ENCODE data around the gene NPM3. TPM values are rescaled to one million over a fixed set of nuclear protein-coding genes. Genes with fewer than 3 reads are reported as not detected.

Gene NPM3
- total RNA-seq, 3 donors from 2014 or later = 37.3 to 61.0 (median 43.9) TPM

- Histone ChIP-seq H3K27me3 (no peaks in the 10 kb centered on the region), H3K4me1 (no peaks in the 10 kb centered on the region), H3K36me3 (no peaks in the 10 kb centered on the region), H3K4me3 (no peak overlapping the region), H3K27ac (no peak overlapping the region), H3K9me3 (no peaks in the 10 kb centered on the region)
- TF ChIP-seq POLR2A (IDR thresholded peaks at IDR 0.05) (no peak), CTCF (IDR thresholded peaks at IDR 0.05) (no peak), POLR2AphosphoS5 (IDR thresholded peaks at IDR 0.05) (no peak)
- intact Hi-C loops (cut with DNase I; ENCODE audit: low total_unique reads) = no loop called here
- DNase-seq (ENCODE audit: low spot score in 2 of 2) = no peak
Measured at GRCh38 chr10:101758858-101759257, 24.4 kb downstream of the NPM3 start.

GRCh38 chr10:101752241-101752640 lies 31.0 kb downstream of the NPM3 start:
- no peak for TF ChIP-seq CTCF (IDR thresholded peaks at IDR 0.05)
- TF ChIP-seq POLR2AphosphoS5 (IDR thresholded peaks at IDR 0.05) = no peak
- TF ChIP-seq POLR2A (IDR thresholded peaks at IDR 0.05) = no peak
- DNase-seq (ENCODE audit: low spot score in 2 of 2) = no peak
- Histone ChIP-seq H3K27me3 (no peaks in the 10 kb centered on the region), H3K27ac (no peak overlapping the region), H3K36me3 (no peaks in the 10 kb centered on the region), H3K4me1 (no peaks in the 10 kb centered on the region), H3K9me3 (no peaks in the 10 kb centered on the region), H3K4me3 (no peak overlapping the region)
- intact Hi-C loops (cut with DNase I; ENCODE audit: low total_unique reads) = no loop called here

- H3K9me3 ChIP-seq = no peaks in the 10 kb centered on the region
- intact Hi-C loops (cut with DNase I; ENCODE audit: low total_unique reads) = no loop called here
- H3K36me3 ChIP-seq = no peaks in the 10 kb centered on the region
- H3K4me1 ChIP-seq = no peaks in the 10 kb centered on the region
- H3K27ac ChIP-seq = no peak overlapping the region
- no peaks in the 10 kb centered on the region for H3K27me3 ChIP-seq
- H3K4me3 ChIP-seq = no peak overlapping the region
- no peak for TF ChIP-seq POLR2A (IDR thresholded peaks at IDR 0.05)
- no peak for TF ChIP-seq CTCF (IDR thresholded peaks at IDR 0.05)
- TF ChIP-seq POLR2AphosphoS5 (IDR thresholded peaks at IDR 0.05) = no peak
- DNase-seq (ENCODE audit: low spot score in 2 of 2) = no peak
Measured at GRCh38 chr10:101749047-101750016, 33.9 kb downstream of the NPM3 start.

- no peak for TF ChIP-seq POLR2A (IDR thresholded peaks at IDR 0.05)
- TF ChIP-seq CTCF (IDR thresholded peaks at IDR 0.05) = no peak
- TF ChIP-seq POLR2AphosphoS5 (IDR thresholded peaks at IDR 0.05) = no peak
- no peak overlapping the region for H3K4me3 ChIP-seq
Measured at GRCh38 chr10:101748496-101748895, 34.8 kb downstream of the NPM3 start.

GRCh38 chr10:101745074-101745696 lies 38.1 kb downstream of the NPM3 start:
- Histone ChIP-seq H3K36me3 (no peaks in the 10 kb centered on the region), H3K27ac (no peak overlapping the region), H3K9me3 (no peaks in the 10 kb centered on the region), H3K27me3 (peaks cover 0 to 5% of the 10 kb centered on the region in 2 donors), H3K4me3 (no peak overlapping the region), H3K4me1 (no peaks in the 10 kb centered on the region)
- DNase-seq (ENCODE audit: low spot score in 2 of 2) = no peak
- intact Hi-C loops (cut with DNase I; ENCODE audit: low total_unique reads) = no loop called here
- TF ChIP-seq CTCF (IDR thresholded peaks at IDR 0.05) = no peak
- TF ChIP-seq POLR2AphosphoS5 (IDR thresholded peaks at IDR 0.05) = no peak

More at GRCh38 chr10:101748496-101748895, 34.8 kb downstream of the NPM3 start:
- Histone ChIP-seq H3K4me1 (no peaks in the 10 kb centered on the region), H3K36me3 (no peaks in the 10 kb centered on the region), H3K27me3 (no peaks in the 10 kb centered on the region), H3K27ac (no peak overlapping the region), H3K9me3 (no peaks in the 10 kb centered on the region)
- DNase-seq (ENCODE audit: low spot score in 2 of 2) = no peak
- intact Hi-C loops (cut with DNase I; ENCODE audit: low total_unique reads) = no loop called here
